Neural progenitor cell (in vitro differentiated cells): ENCODE measurements around the gene CD59. TPM values are rescaled to one million over a fixed set of nuclear protein-coding genes. Genes with fewer than 3 reads are reported as not detected.

Experiments used
- DNase-seq: peaks from one replicate; pipeline ENCODE4 v3.0.0-alpha.2; 2016; ENCODE audit warnings: low spot score
- H2AFZ ChIP-seq: fragments of 200-600 bp; sonication (generic); replicated peaks from 2 replicates; pipeline ENCODE4 v1.6.1; 2016; ENCODE audit warnings: antibody characterized with exemption
- H3F3A ChIP-seq: fragments of 200-600 bp; sonication (generic); 2 replicates; pipeline ENCODE4 v1.6.1; 2016; ENCODE audit warnings: antibody characterized with exemption, low read depth
- H3K27ac ChIP-seq: fragments of 200-600 bp; sonication (generic); 2 replicates; pipeline ENCODE4 v1.5.1; 2016; ENCODE audit warnings: mild to moderate bottlenecking
- H3K27me3 ChIP-seq: fragments of 200-600 bp; sonication (generic); 2 replicates; pipeline ENCODE4 v1.6.1; 2016; ENCODE audit warnings: mild to moderate bottlenecking, moderate library complexity
- H3K36me3 ChIP-seq: fragments of 200-600 bp; sonication (generic); 2 replicates; pipeline ENCODE4 v1.5.1; 2016
- H3K4me1 ChIP-seq: fragments of 200-600 bp; sonication (generic); 2 replicates; pipeline ENCODE4 v1.6.1; 2016; ENCODE audit warnings: mixed run types
- H3K4me2 ChIP-seq: fragments of 200-600 bp; sonication (generic); 2 replicates; pipeline ENCODE4 v1.6.1; 2016
- H3K4me3 ChIP-seq: fragments of 200-600 bp; sonication (generic); 2 replicates; pipeline ENCODE4 v1.5.1; 2016
- H3K79me2 ChIP-seq: fragments of 200-600 bp; sonication (generic); 2 replicates; pipeline ENCODE4 v1.6.1; 2016; ENCODE audit warnings: low read depth
- H3K9ac ChIP-seq: fragments of 200-600 bp; sonication (generic); 2 replicates; pipeline ENCODE4 v1.6.1; 2016
- H3K9me3 ChIP-seq: fragments of 200-600 bp; sonication (generic); 2 replicates; pipeline ENCODE4 v1.5.1; 2016; ENCODE audit warnings: low read depth
- H4K20me1 ChIP-seq: fragments of 200-600 bp; sonication (generic); 2 replicates; pipeline ENCODE4 v1.6.1; 2016; ENCODE audit warnings: low read depth
- H3K27ac Mint-ChIP-seq: 3 replicates; pipeline ENCODE4 v1.8.0; 2021; ENCODE audit warnings: mixed read lengths
- H3K27me3 Mint-ChIP-seq: 2 replicates; pipeline ENCODE4 v1.8.0; 2022; ENCODE audit warnings: low read depth, mild to moderate bottlenecking, inconsistent platforms, moderate library complexity, mixed read lengths; ENCODE audit not compliant: insufficient read depth
- H3K36me3 Mint-ChIP-seq: 3 replicates; pipeline ENCODE4 v1.8.0; 2021; ENCODE audit warnings: mixed read lengths
- H3K4me1 Mint-ChIP-seq: 3 replicates; pipeline ENCODE4 v1.8.0; 2021; ENCODE audit warnings: mixed read lengths
- H3K4me3 Mint-ChIP-seq: 3 replicates; pipeline ENCODE4 v1.8.0; 2021; ENCODE audit warnings: mild to moderate bottlenecking, moderate library complexity, mixed read lengths
- H3K9me3 Mint-ChIP-seq: 3 replicates; pipeline ENCODE4 v1.8.0; 2020; ENCODE audit warnings: mixed read lengths
- CTCF ChIP-seq: fragments of 200-600 bp; sonication (generic); IDR thresholded peaks from 2 replicates; pipeline ENCODE4 v1.5.1; 2017; ENCODE audit warnings: antibody characterized with exemption, mild to moderate bottlenecking
- EZH2 ChIP-seq: fragments of 200-600 bp; sonication (generic); IDR thresholded peaks from 2 replicates; pipeline ENCODE4 v1.6.1; 2017; ENCODE audit warnings: antibody characterized with exemption, mild to moderate bottlenecking, moderate library complexity
- EZH2phosphoT487 ChIP-seq: fragments of 200-600 bp; sonication (generic); IDR thresholded peaks from 2 replicates; pipeline ENCODE4 v1.6.1; 2017; ENCODE audit warnings: antibody characterized with exemption
- total RNA-seq: library from RNA; depleted of rRNA; stranded (reverse); fragments of >200 nt; gene quantifications from 2 replicates; pipeline ENCODE4 v1.2.3, GENCODE V29; 2015; ENCODE audit warnings: low replicate concordance

The CD59 gene
- total RNA-seq, 1 donor from 2014 or later: 74.7 TPM

GRCh38 chr11:33778675-33779074 is 42.5 kb upstream of the CD59 start:
- peak overlapping the region; percentile 51 for H3K4me3 Mint-ChIP-seq

GRCh38 chr11:33777906-33778305 is 41.7 kb upstream of the CD59 start:
- Mint-ChIP-seq H3K27me3 (peaks cover 3% of the 10 kb centered on the region), H3K4me1 (peaks cover 28% of the 10 kb centered on the region), H3K36me3 (no peaks in the 10 kb centered on the region), H3K4me3 (no peak overlapping the region), H3K27ac (no peak overlapping the region), H3K9me3 (no peaks in the 10 kb centered on the region)
- no peak overlapping the region for H3K4me3 ChIP-seq
- H2AFZ ChIP-seq: peak overlapping the region; percentile 81
- H4K20me1 ChIP-seq: peaks cover 8% of the 10 kb centered on the region
- H3K27ac ChIP-seq: no peak overlapping the region
- peaks cover 6% of the 10 kb centered on the region for H3K79me2 ChIP-seq
- H3K4me2 ChIP-seq: peak overlapping the region; percentile 65
- no peaks in the 10 kb centered on the region for H3K36me3 ChIP-seq
- no peaks in the 10 kb centered on the region for H3K9me3 ChIP-seq
- peaks cover 36% of the 10 kb centered on the region for H3K4me1 ChIP-seq
- H3F3A ChIP-seq: peaks cover 18% of the 10 kb centered on the region
- no peak for DNase-seq
- peaks cover 26% of the 10 kb centered on the region for H3K27me3 ChIP-seq
- no peak for TF ChIP-seq CTCF
- no peak for TF ChIP-seq EZH2phosphoT487
- TF ChIP-seq EZH2: no peak
- no peak overlapping the region for H3K9ac ChIP-seq

More at GRCh38 chr11:33778675-33779074, 42.5 kb upstream of the CD59 start:
- no peak overlapping the region for H3K27ac ChIP-seq
- H3K9me3 Mint-ChIP-seq: no peaks in the 10 kb centered on the region
- no peaks in the 10 kb centered on the region for H3K36me3 ChIP-seq
- H4K20me1 ChIP-seq: peaks cover under 1% of the 10 kb centered on the region
- no peak overlapping the region for H3K4me3 ChIP-seq
- H3K27me3 ChIP-seq: peaks cover 20% of the 10 kb centered on the region
- peak overlapping the region; percentile 65 for H3K4me2 ChIP-seq
- peak; percentile 33 for DNase-seq
- H2AFZ ChIP-seq: peak overlapping the region; percentile 81
- peaks cover 25% of the 10 kb centered on the region for H3K4me1 Mint-ChIP-seq
- no peaks in the 10 kb centered on the region for H3K9me3 ChIP-seq
- peaks cover 18% of the 10 kb centered on the region for H3F3A ChIP-seq
- peaks cover 3% of the 10 kb centered on the region for H3K27me3 Mint-ChIP-seq
- H3K36me3 Mint-ChIP-seq: no peaks in the 10 kb centered on the region
- H3K9ac ChIP-seq: no peak overlapping the region
- no peaks in the 10 kb centered on the region for H3K79me2 ChIP-seq
- peaks cover 32% of the 10 kb centered on the region for H3K4me1 ChIP-seq
- H3K27ac Mint-ChIP-seq: no peak overlapping the region
- no peak for TF ChIP-seq EZH2phosphoT487
- no peak for TF ChIP-seq CTCF

- Histone ChIP-seq H3K4me3 (no peak overlapping the region), H3K9me3 (no peaks in the 10 kb centered on the region), H2AFZ (no peak overlapping the region), H3K27ac (no peak overlapping the region), H3K36me3 (no peaks in the 10 kb centered on the region), H3F3A (peaks cover 18% of the 10 kb centered on the region), H3K27me3 (peaks cover 33% of the 10 kb centered on the region), H3K4me2 (no peak overlapping the region), H4K20me1 (peaks cover 18% of the 10 kb centered on the region), H3K4me1 (peaks cover 36% of the 10 kb centered on the region), H3K9ac (no peak overlapping the region), H3K79me2 (peaks cover 20% of the 10 kb centered on the region)
- H3K4me3 Mint-ChIP-seq: peak overlapping the region; percentile 97
- H3K27ac Mint-ChIP-seq: no peak overlapping the region
- no peak for DNase-seq
- no peaks in the 10 kb centered on the region for H3K9me3 Mint-ChIP-seq
- no peaks in the 10 kb centered on the region for H3K36me3 Mint-ChIP-seq
- peaks cover 3% of the 10 kb centered on the region for H3K27me3 Mint-ChIP-seq
- TF ChIP-seq CTCF (no peak), EZH2 (no peak), EZH2phosphoT487 (no peak)
- H3K4me1 Mint-ChIP-seq: peaks cover 35% of the 10 kb centered on the region
Measured at GRCh38 chr11:33775832-33776470, 39.7 kb upstream of the CD59 start.
